Endothelial cell of umbilical vein (primary cell): Measurements from ENCODE around the gene C4orf50.

Source experiments
- EZH2 ChIP-seq: IDR thresholded peaks from 2 replicates; pipeline ENCODE4 v1.6.1; 2012; ENCODE audit warnings: borderline replicate concordance, low read depth, mild to moderate bottlenecking, moderate library complexity, low read length, inconsistent platforms; ENCODE audit not compliant: severe bottlenecking
- GATA2 ChIP-seq: IDR thresholded peaks from 2 replicates; pipeline ENCODE4 v1.7.0; 2011; ENCODE audit warnings: low read depth, mild to moderate bottlenecking, moderate library complexity, mixed read lengths, low read length; ENCODE audit not compliant: insufficient read length, insufficient read depth
- JUN ChIP-seq: IDR thresholded peaks from 2 replicates; pipeline ENCODE4 v1.6.1; 2011; ENCODE audit warnings: borderline replicate concordance, low read depth; ENCODE audit not compliant: insufficient read length, insufficient read depth
- POLR2A ChIP-seq: IDR thresholded peaks from 2 replicates; pipeline ENCODE4 v1.6.1; 2012; ENCODE audit warnings: low read depth, mild to moderate bottlenecking, control low read depth, low read length
- TF ChIP-seq, protein P1 (sequence below), 2 donors: IDR thresholded peaks; 1 replicate in 1 of 2; 2 replicates in 1 of 2; pipeline ENCODE4 v1.5.1; 2011; ENCODE audit warnings: low read length in 2 of 2, mild to moderate bottlenecking in 2 of 2, moderate library complexity in 2 of 2, control low read depth in 1 of 2, inconsistent platforms in 1 of 2, low read depth in 1 of 2; ENCODE audit not compliant: insufficient read depth in 1 of 2; ENCODE audit errors: extremely low read depth in 1 of 2

DNA sequence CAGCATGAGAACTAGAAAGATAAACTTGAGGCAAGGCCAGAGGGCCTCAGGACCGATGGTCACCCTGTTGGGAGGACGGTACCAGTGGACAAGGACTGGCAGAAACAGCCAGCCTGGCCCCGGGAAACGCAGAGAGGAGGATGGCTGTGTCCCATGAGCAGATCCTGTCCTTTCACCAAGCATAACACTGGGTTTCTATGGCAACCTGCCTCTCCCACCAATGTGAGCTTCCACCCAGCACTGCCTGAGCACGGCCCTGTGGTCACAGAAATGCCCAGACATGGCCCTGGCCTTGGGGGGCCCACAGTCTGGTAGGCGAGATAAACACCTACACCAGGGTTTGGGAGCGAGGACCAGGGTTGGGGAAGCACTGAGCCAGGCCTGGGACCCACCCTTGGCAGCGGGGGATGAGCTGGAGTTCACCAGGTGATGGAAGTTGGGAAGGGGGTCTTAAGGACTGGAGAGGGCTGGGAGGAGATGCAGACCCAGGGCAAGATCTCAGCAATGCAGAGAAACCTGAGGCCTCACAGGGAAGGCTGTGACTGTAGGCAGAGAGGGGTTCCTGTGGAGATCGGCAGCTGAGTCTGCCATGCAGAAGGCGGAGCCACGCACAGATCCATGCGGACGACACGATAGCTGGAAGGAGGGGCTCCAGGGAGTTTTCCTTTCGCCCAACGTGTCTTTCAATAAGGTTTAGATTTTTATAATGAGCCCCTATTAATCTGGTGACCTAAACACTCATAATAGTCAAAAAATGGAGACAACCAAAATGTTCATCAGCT, 92.6 kb downstream of the C4orf50 start:
- TF ChIP-seq, protein P1, sequence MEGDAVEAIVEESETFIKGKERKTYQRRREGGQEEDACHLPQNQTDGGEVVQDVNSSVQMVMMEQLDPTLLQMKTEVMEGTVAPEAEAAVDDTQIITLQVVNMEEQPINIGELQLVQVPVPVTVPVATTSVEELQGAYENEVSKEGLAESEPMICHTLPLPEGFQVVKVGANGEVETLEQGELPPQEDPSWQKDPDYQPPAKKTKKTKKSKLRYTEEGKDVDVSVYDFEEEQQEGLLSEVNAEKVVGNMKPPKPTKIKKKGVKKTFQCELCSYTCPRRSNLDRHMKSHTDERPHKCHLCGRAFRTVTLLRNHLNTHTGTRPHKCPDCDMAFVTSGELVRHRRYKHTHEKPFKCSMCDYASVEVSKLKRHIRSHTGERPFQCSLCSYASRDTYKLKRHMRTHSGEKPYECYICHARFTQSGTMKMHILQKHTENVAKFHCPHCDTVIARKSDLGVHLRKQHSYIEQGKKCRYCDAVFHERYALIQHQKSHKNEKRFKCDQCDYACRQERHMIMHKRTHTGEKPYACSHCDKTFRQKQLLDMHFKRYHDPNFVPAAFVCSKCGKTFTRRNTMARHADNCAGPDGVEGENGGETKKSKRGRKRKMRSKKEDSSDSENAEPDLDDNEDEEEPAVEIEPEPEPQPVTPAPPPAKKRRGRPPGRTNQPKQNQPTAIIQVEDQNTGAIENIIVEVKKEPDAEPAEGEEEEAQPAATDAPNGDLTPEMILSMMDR (IDR thresholded peaks at IDR 0.05; ENCODE audit: extremely low read depth in 1 of 2, insufficient read depth in 1 of 2, low read depth in 1 of 2, low read length in 2 of 2) = no peak
- TF ChIP-seq JUN (no peak), POLR2A (no peak), GATA2 (no peak), EZH2 (no peak)
